Activated CD4-positive, alpha-beta T cell treated with anti-CD3 and anti-CD28 coated beads for 36 hours (primary cell): ENCODE measurements around the gene TTF2. TPM values are rescaled to one million over a fixed set of nuclear protein-coding genes. Genes with fewer than 3 reads are reported as not detected.

Source experiments
- ATAC-seq: fragments of 200-7000 bp; cut with Tn5 transposase; one replicate; pipeline ENCODE4 v1.10.0; 2021; ENCODE audit warnings: mild to moderate bottlenecking, moderate library complexity
- CTCF ChIA-PET: fragments of 350-600 bp; sonication (Branson Sonifier 250); formaldehyde crosslinking; loops from one replicate; lab custom pipeline; 2021; ENCODE audit warnings: antibody characterized with exemption; lab: Charles Lee
- POLR2A ChIA-PET: fragments of 350-600 bp; sonication (Branson Sonifier 250); formaldehyde crosslinking; loops from one replicate; lab custom pipeline; 2021; ENCODE audit warnings: antibody characterized with exemption, inconsistent platforms; lab: Charles Lee
- DNase-seq: peaks from one replicate; pipeline ENCODE4 v3.0.0-alpha.2; 2020
- H3K27ac Mint-ChIP-seq: one replicate; pipeline ENCODE4 v1.8.0; 2021; ENCODE audit warnings: mixed read lengths
- H3K27me3 Mint-ChIP-seq: one replicate; pipeline ENCODE4 v1.8.0; 2021; ENCODE audit warnings: mixed read lengths
- H3K36me3 Mint-ChIP-seq: one replicate; pipeline ENCODE4 v1.8.0; 2021; ENCODE audit warnings: low read depth, mixed read lengths
- H3K4me1 Mint-ChIP-seq: one replicate; pipeline ENCODE4 v1.8.0; 2021; ENCODE audit warnings: mixed read lengths
- H3K4me3 Mint-ChIP-seq: one replicate; pipeline ENCODE4 v1.8.0; 2021; ENCODE audit warnings: mild to moderate bottlenecking, moderate library complexity, mixed read lengths
- H3K9me3 Mint-ChIP-seq: one replicate; pipeline ENCODE4 v1.8.0; 2021; ENCODE audit warnings: low read depth, mixed read lengths
- intact Hi-C, 2 experiments: fragments of 100-400 bp; cut with DNase I in 1 of 2; cut with micrococcal nuclease in 1 of 2; formaldehyde crosslinking; loops; one replicate each; pipeline versions ENCODE4 v1.14.2 to v1.15.1; 2022 to 2024; cut with DNase I, micrococcal nuclease
- total RNA-seq, 2 experiments: library from RNA; stranded (reverse); gene quantifications; one replicate each; pipeline ENCODE4 v1.2.3, GENCODE V29; 2021

The TTF2 gene
- total RNA-seq, 2 experiments from 2014 or later = 99.7 to 108 TPM

- ChIA-PET CTCF (interaction anchor here (0.8 to 2.0 kb wide), 4 partner anchors 10 to 472 kb away, joined by 3 to 5 read pairs (median 4); no protein-coding TSS in a partner anchor), POLR2A (no interaction called here)
- Mint-ChIP-seq H3K36me3 (peaks cover 7% of the 10 kb centered on the region), H3K4me3 (no peak overlapping the region), H3K27me3 (no peaks in the 10 kb centered on the region), H3K9me3 (no peaks in the 10 kb centered on the region), H3K27ac (no peak overlapping the region), H3K4me1 (peaks cover 38% of the 10 kb centered on the region)
- DNase-seq = no peak
- no peak for ATAC-seq
- intact Hi-C loops = no loop called here
Observed at GRCh38 chr1:117046781-117047180, 13.3 kb upstream of the TTF2 start.

GRCh38 chr1:117047271-117047670 lies 12.9 kb upstream of the TTF2 start:
- Mint-ChIP-seq H3K4me1 (peaks cover 43% of the 10 kb centered on the region), H3K27ac (no peak overlapping the region), H3K36me3 (peaks cover 8% of the 10 kb centered on the region), H3K4me3 (no peak overlapping the region), H3K27me3 (no peaks in the 10 kb centered on the region), H3K9me3 (no peaks in the 10 kb centered on the region)
- ChIA-PET POLR2A (no interaction called here), CTCF (interaction anchor here (0.8 to 1.3 kb wide), 3 partner anchors 34 to 473 kb away, joined by 3 to 5 read pairs (median 3); no protein-coding TSS in a partner anchor)
- no peak for ATAC-seq
- intact Hi-C loops = no loop called here
- DNase-seq = no peak

DNA sequence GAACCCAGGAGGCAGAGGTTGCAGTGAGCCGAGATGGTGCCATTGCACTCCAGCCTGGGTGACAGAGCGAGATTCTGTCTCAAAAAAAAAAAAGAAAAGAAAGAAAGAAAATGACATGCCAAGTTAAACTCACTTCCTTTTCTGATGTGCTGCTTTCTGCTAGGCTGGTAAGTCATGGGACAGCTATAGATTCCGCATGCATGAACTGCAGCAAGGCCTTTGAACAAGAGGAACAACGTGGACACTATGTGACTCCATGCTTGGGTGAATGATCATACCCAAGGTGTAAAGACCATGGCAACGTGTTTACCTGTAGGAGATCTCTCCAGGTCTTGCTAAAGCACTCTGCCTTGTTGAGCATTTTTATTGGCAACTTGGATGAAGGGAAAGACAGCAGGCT lies 10.3 kb upstream of the TTF2 start:
- H3K4me1 Mint-ChIP-seq = peaks cover 49% of the 10 kb centered on the region
- peak overlapping the region; percentile 82 for H3K27ac Mint-ChIP-seq

GRCh38 chr1:117051224-117052064 lies 8.7 kb upstream of the TTF2 start:
- DNase-seq (peak; percentile 57), ATAC-seq (peak; percentile 57)
- Mint-ChIP-seq H3K9me3 (no peaks in the 10 kb centered on the region), H3K36me3 (peaks cover 12% of the 10 kb centered on the region), H3K4me3 (peak overlapping the region; percentile 14), H3K27me3 (no peaks in the 10 kb centered on the region), H3K27ac (peak overlapping the region; percentile 65), H3K4me1 (peaks cover 54% of the 10 kb centered on the region)
- ChIA-PET POLR2A (no interaction called here), CTCF (interaction anchor here (0.6 kb wide), 1 partner anchor 110 kb away, joined by 4 read pairs; no protein-coding TSS in a partner anchor)
- intact Hi-C loops = loop anchor here (2.0 to 10.0 kb wide), 2 partner anchors 43 to 197 kb away; no protein-coding TSS in a partner anchor

More for the DNA sequence above, 10.3 kb upstream of the TTF2 start:
- intact Hi-C loops = loop anchor here (2.0 to 10.0 kb wide), 2 partner anchors 41 to 195 kb away; no protein-coding TSS in a partner anchor
- CTCF ChIA-PET = interaction anchor here (1.2 kb wide), 1 partner anchor 210 kb away, joined by 3 read pairs; no protein-coding TSS in a partner anchor
- Mint-ChIP-seq H3K4me3 (no peak overlapping the region), H3K9me3 (no peaks in the 10 kb centered on the region), H3K27me3 (no peaks in the 10 kb centered on the region), H3K36me3 (peaks cover 12% of the 10 kb centered on the region)
- ATAC-seq (no peak), DNase-seq (no peak)
- POLR2A ChIA-PET = interaction anchor here (0.6 kb wide), 1 partner anchor 41 kb away, joined by 6 read pairs; no protein-coding TSS in a partner anchor

GRCh38 chr1:117054068-117054467 lies 6.1 kb upstream of the TTF2 start:
- DNase-seq = no peak
- intact Hi-C loops = loop anchor here (2.0 to 10.0 kb wide), 5 partner anchors 143 to 915 kb away; no protein-coding TSS in a partner anchor
- Mint-ChIP-seq H3K27ac (peak overlapping the region; percentile 37), H3K36me3 (peaks cover 7% of the 10 kb centered on the region), H3K27me3 (no peaks in the 10 kb centered on the region), H3K9me3 (no peaks in the 10 kb centered on the region), H3K4me3 (no peak overlapping the region), H3K4me1 (peaks cover 48% of the 10 kb centered on the region)
- ChIA-PET CTCF (interaction anchor here (0.7 to 1.7 kb wide), 7 partner anchors 39 to 458 kb away, joined by 3 to 4 read pairs (median 3); no protein-coding TSS in a partner anchor), POLR2A (no interaction called here)
- ATAC-seq = no peak

GRCh38 chr1:117058810-117059209 lies 1.3 kb upstream of the TTF2 start:
- DNase-seq (no peak), ATAC-seq (no peak)
- no peaks in the 10 kb centered on the region for H3K27me3 Mint-ChIP-seq
- peaks cover 27% of the 10 kb centered on the region for H3K36me3 Mint-ChIP-seq
- no peak overlapping the region for H3K27ac Mint-ChIP-seq
- intact Hi-C loops = loop anchor here (1.0 to 10.0 kb wide), 5 partner anchors 72 to 294 kb away; no protein-coding TSS in a partner anchor
- peaks cover 38% of the 10 kb centered on the region for H3K4me1 Mint-ChIP-seq
- H3K4me3 Mint-ChIP-seq = no peak overlapping the region
- no peaks in the 10 kb centered on the region for H3K9me3 Mint-ChIP-seq
- ChIA-PET CTCF (interaction anchor here (0.9 to 2.6 kb wide), 10 partner anchors 9 to 342 kb away, joined by 3 to 21 read pairs (median 4); no protein-coding TSS in a partner anchor), POLR2A (interaction anchor here (0.8 to 4.3 kb wide), 9 partner anchors 146 to 514 kb away, joined by 3 to 49 read pairs (median 4); partner anchors contain the start of gene CD2)

DNA sequence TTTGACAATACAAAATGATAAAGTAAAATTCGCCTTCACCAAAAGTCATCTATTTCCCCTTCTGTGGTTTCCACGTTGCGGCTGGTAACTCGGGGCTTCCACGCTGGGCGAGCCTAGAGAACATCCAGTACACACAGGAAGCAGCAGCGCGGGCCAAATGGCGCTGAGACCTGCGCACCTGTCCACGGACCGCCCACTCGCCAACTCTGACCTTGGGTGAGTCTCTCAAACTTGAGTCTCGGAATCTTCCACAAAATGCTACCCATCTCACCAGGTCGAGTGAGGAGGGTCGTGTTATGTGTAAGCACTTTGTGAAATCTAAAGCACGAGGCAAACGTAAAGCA lies 820 bp upstream of the TTF2 start:
- ATAC-seq = peak; percentile 13
- CTCF ChIA-PET = interaction anchor here (0.7 to 3.5 kb wide), 13 partner anchors 9 to 485 kb away, joined by 3 to 28 read pairs (median 6); no protein-coding TSS in a partner anchor
- no peaks in the 10 kb centered on the region for H3K9me3 Mint-ChIP-seq
- H3K27me3 Mint-ChIP-seq = no peaks in the 10 kb centered on the region
- H3K4me1 Mint-ChIP-seq = peaks cover 41% of the 10 kb centered on the region
- peaks cover 30% of the 10 kb centered on the region for H3K36me3 Mint-ChIP-seq
- intact Hi-C loops = loop anchor here (1.0 to 10.0 kb wide), 5 partner anchors 73 to 295 kb away; no protein-coding TSS in a partner anchor
- peak; percentile 84 for DNase-seq
- POLR2A ChIA-PET = interaction anchor here (0.8 to 4.3 kb wide), 17 partner anchors 10 to 515 kb away, joined by 3 to 80 read pairs (median 4); partner anchors contain the start of gene CD2
- H3K27ac Mint-ChIP-seq = no peak overlapping the region
- H3K4me3 Mint-ChIP-seq = no peak overlapping the region

DNA sequence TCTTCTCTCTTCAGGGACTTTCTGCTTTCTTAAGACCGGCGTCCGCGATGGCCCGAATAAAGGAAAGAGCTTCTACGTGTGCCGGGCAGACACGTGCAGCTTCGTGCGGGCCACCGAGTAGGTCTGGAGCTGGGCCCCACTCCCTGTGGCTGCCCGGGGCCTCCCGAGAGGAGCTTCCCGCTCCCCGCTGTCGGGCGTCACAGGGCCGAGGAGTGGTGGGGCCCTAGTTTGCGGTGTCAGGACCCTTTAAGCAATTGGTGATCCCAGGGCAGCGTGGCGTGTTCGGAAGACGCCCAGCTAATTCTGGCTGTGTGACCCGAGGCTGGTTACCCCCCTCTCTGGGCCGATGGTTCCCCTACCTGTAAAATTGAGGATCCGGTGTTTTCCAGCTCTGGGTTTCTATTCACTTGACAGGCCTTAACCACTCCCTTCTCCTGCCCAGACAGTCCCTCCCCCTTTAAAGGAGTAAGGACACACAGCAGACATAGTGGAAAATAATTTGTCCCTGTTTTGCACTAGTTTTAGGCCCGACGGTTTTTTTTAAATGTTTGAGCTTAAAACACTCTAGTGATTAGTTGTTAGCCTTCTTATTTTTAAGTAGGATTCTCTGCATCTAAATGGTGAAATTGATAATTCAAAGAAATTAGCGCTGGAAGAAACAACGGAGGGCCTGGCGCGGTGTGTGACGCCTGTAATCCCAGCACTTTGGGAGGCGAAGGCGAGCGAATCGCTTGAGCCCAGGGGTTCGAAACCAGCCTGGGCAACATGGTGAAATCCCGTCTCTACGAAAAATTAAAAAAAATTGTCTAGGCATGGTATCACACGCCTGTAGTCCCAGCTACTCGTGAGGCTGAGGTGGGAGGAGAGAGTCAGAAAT lies 553 bp downstream of the TTF2 start:
- DNase-seq (no peak), ATAC-seq (peak; percentile 2)
- Mint-ChIP-seq H3K4me1 (peaks cover 37% of the 10 kb centered on the region), H3K27me3 (no peaks in the 10 kb centered on the region), H3K4me3 (no peak overlapping the region), H3K36me3 (peaks cover 38% of the 10 kb centered on the region), H3K9me3 (no peaks in the 10 kb centered on the region), H3K27ac (no peak overlapping the region)
- intact Hi-C loops = loop anchor here (1.0 to 10.0 kb wide), 17 partner anchors 52 to 687 kb away; partner anchors contain the start of genes CD101 (in 2 of the 2), ATP1A1 (in 1 of the 2), IGSF3 (in 1 of the 2) and MAN1A2 (in 1 of the 2)
- ChIA-PET POLR2A (interaction anchor here (0.6 to 4.3 kb wide), 23 partner anchors 11 to 604 kb away, joined by 3 to 80 read pairs (median 4); partner anchors contain the start of gene CD2), CTCF (interaction anchor here (0.7 to 3.5 kb wide), 27 partner anchors 16 to 551 kb away, joined by 3 to 28 read pairs (median 5); no protein-coding TSS in a partner anchor)

- Mint-ChIP-seq H3K4me3 (no peak overlapping the region), H3K9me3 (no peaks in the 10 kb centered on the region), H3K4me1 (peaks cover 38% of the 10 kb centered on the region), H3K27ac (peak overlapping the region; percentile 43), H3K27me3 (no peaks in the 10 kb centered on the region), H3K36me3 (peaks cover 48% of the 10 kb centered on the region)
- CTCF ChIA-PET = interaction anchor here (0.8 to 3.5 kb wide), 8 partner anchors 9 to 505 kb away, joined by 3 to 28 read pairs (median 4); no protein-coding TSS in a partner anchor
- ATAC-seq = peak; percentile 23
- POLR2A ChIA-PET = interaction anchor here (0.6 to 1.2 kb wide), 10 partner anchors 15 to 594 kb away, joined by 3 to 9 read pairs (median 4); partner anchors contain the start of gene CD2
- peak; percentile 58 for DNase-seq
- intact Hi-C loops = loop anchor here (1.0 to 10.0 kb wide), 13 partner anchors 15 to 683 kb away; partner anchors contain the start of genes MAN1A2 (in 1 of the 2) and TENT5C (in 1 of the 2)
Observed at GRCh38 chr1:117061986-117062415, 1.9 kb downstream of the TTF2 start.

DNA sequence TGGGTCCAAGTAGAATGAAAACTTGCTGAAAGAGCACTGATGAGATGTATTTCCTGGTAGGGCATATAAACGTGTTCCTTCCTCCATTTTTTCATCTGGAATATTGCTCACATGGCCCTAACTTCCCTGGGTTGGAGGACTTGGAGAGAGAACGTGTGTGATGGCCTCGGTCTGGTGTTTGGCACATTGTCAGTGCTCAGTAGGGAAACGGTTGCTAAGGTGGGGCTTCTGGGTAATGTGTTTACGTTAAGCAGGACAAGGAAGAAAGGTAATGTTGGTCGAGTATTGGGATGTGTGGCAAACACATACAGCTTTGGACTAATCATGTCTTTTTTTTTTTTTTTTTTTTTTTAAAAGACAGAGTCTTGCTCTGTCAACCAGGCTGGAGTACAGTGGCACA lies 6.2 kb downstream of the TTF2 start:
- intact Hi-C loops = loop anchor here (5.0 to 10.0 kb wide), 3 partner anchors 298 to 691 kb away; partner anchors contain the start of gene MAN1A2 (in 1 of the 2)
- H3K9me3 Mint-ChIP-seq = no peaks in the 10 kb centered on the region

More for the DNA sequence above, 6.2 kb downstream of the TTF2 start:
- POLR2A ChIA-PET = no interaction called here
- CTCF ChIA-PET = interaction anchor here (0.6 to 8.8 kb wide), 8 partner anchors 11 to 406 kb away, joined by 3 to 89 read pairs (median 9); no protein-coding TSS in a partner anchor
- no peak for DNase-seq
- no peak for ATAC-seq
- H3K27ac Mint-ChIP-seq = no peak overlapping the region
- no peaks in the 10 kb centered on the region for H3K27me3 Mint-ChIP-seq
- peaks cover 62% of the 10 kb centered on the region for H3K36me3 Mint-ChIP-seq
- H3K4me3 Mint-ChIP-seq = no peak overlapping the region
- H3K4me1 Mint-ChIP-seq = peaks cover 50% of the 10 kb centered on the region
